ENCODE results near the gene ELF2.
A peak's percentile ranks its signal among the peaks of the same experiment; 100 is the strongest.
"Not testable (repeated sequence)": the region's sequence is repeated elsewhere in the genome, so short reads cannot be mapped to it uniquely, and the experiment has no call there.

The ELF2 gene

DNA sequence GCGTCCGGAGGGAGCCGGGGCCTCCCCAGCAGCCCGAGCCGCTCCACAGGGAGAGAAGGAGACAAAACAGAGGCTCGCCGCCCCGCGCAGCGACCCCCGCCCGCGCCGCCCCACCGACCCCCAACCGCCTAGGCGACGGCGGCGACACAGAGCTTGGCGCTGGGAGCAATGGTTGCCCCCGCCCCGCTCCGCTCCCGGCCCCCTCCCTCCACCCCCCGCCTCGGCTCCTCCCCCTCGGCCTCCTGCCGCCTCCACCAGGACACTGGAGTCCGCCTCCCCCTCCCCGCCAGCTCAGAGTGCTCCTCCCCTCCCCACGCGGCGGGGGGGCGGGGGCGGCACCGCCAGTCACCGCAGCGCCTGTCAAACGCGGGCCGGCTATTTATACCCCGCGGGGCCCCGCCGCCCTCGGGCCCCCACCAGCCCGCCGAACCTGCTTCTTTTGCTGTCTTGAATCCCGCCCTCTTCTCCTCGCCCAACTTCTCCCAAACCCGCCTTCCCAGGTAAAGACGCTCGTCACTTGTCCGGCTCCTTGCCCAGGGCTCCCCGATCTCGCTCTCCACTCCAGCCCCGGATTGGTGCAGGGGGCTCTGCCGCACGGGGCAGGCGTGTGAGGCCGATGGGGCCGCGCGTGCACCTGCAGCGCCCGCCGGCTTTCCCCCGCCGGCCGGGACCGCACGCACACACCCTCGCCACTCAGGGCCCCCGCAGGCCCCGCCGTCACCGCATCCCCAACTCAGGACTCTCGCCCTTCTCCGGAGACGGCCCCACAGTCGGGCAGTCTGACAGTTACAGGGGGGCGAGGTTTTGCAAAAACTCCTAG, at the start of gene ELF2:
ELF2 (minus strand) TSS at position 170 of the 820 bp plus-strand sequence. CDS start 39,517 bp downstream, outside the sequence.
- DNase-seq (ENCODE audit: low read depth in 3 of 3) = peak; percentile 48 to 81 (median 72)

DNA sequence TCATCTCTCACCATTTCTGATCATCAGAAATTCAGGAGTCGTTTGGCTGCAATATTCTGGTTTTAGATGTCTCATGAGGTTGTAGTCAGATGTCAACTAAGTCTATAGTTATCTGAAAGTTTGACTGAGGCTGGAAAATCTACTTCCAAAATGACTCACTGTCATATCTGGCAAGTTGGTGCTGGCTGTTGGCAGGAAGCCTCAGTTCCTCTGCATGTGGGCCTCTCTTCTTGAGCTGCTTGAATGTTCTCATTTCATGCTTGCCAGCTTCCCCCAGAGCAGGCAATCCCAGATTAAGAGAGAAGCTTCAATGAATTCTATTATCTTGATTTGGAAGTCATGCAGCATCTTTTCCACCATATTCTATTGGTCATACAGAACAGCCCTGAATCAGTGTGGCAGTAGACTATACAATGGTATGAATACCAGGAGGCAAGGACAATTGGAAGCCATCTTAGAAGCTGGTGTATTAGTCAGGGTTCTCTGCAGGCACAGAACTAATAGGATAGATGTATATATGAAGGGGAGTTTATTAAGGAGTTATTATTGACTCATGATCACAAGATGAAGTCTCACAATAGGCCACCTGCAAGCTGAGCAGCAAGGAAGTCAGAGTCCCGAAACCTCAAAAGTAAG, 46.8 kb upstream of the ELF2 start:
- peak in 1 of 3 experiments; percentile 18 for DNase-seq (ENCODE audit: low read depth in 3 of 3)

GRCh38 chr4:139222215-139222614, 45.2 kb upstream of the ELF2 start:
- no peak for DNase-seq (ENCODE audit: low read depth in 3 of 3)

GRCh38 chr4:139221687-139222086, 44.7 kb upstream of the ELF2 start:
- DNase-seq (ENCODE audit: low read depth in 3 of 3) = no peak

DNA sequence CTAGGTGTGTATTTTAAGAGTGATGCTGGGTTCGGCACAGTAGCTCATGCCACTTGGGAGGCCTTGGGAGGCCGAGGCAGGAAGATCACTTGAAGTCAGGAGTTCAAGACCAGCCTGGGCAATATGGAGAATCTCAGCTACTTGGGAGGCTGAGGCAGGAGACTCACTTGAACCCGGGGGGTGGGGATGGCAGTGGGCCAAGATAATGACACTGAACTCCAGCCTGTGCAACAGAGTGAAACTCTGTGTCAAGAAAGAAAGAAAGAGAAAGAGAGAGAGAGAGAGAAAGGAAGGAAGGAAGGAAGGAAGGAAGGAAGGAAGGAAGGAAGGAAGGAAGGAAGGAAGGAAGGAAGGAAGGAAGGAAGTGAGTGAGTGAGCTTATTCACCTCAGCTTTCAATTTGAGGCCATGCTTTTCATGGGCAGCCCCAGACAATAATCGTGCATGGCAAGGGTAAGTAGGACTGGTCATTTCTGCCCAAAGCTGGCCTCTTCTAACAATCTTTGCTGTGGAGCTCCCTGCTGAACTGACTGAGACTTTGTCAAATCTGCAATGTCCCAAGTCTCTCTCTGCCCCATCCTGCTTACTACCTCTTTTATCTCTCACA, 42.5 kb upstream of the ELF2 start:
- DNase-seq (ENCODE audit: low read depth in 3 of 3) = no peak

DNA sequence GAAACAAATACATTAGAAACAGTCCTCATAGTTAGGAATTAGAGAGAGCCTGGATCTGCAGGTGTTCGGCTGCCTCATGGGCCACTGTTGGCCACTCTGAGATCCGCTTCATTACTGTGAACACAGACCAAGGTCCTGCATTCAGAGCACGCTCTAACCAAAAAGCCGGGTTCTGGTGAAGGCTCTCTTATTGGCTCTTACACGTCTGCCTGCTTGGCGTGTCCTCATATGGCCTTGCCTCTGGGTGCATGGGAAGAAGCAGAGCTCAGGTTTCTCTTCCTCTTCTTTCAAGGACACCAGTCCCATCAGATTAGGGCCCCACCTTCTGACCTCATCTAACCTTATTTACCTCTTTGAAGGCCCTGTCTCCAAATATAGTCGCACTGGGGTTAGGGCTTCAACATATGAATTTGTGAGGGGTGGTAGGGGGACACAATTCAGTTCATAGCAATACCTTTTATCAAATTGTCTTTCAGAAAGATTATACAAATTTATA, 37.1 kb upstream of the ELF2 start:
- DNase-seq (ENCODE audit: low read depth in 3 of 3) = no peak

- DNase-seq (ENCODE audit: low read depth in 3 of 3) = not testable (repeated sequence)
These were observed 36.6 kb upstream of the ELF2 start for GRCh38 chr4:139213633-139214032.

DNA sequence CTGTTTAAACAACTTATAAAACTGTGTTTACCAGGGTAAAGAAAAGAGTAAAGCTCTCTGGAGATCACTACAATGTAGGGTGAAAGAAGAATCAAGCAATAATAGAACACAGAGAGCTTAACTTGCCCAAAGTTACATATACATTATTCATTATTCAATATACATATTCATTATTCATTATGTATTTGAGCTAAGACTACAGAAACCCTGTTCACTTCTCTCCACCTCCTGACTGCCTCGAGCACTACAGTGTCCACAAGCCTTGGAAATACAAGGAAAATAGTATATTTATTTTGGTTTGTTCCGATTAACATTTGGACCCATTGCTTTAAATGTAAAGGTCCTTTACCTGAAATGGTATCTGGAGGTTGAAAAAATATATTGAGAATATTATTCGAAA, 35.9 kb upstream of the ELF2 start:
- DNase-seq (ENCODE audit: low read depth in 3 of 3) = no peak

DNA sequence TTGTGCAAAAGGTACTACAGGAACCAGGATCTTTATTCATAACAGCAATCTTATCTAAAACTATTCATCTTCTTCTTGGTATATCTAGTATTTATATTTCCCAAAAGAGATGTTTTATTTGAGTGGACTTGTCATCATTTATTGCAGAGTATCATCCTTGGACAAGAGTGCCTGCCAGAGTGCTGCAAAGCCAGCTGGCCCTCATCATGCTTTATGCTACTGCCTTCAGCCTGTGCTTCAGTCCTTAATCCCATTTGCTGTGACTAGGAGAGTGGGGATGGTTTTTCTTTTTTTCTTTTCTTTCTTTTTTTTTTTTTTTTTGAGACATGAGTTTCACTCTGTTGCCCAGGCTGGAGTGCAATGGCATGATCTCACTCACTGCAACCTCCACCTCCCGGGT, 33.5 kb upstream of the ELF2 start:
- no peak for DNase-seq (ENCODE audit: low read depth in 3 of 3)

GRCh38 chr4:139209470-139210063, 32.5 kb upstream of the ELF2 start:
- no peak for DNase-seq (ENCODE audit: low read depth in 3 of 3)

- no peak for DNase-seq (ENCODE audit: low read depth in 3 of 3)
These were observed 31.5 kb upstream of the ELF2 start for GRCh38 chr4:139208404-139208945.

DNA sequence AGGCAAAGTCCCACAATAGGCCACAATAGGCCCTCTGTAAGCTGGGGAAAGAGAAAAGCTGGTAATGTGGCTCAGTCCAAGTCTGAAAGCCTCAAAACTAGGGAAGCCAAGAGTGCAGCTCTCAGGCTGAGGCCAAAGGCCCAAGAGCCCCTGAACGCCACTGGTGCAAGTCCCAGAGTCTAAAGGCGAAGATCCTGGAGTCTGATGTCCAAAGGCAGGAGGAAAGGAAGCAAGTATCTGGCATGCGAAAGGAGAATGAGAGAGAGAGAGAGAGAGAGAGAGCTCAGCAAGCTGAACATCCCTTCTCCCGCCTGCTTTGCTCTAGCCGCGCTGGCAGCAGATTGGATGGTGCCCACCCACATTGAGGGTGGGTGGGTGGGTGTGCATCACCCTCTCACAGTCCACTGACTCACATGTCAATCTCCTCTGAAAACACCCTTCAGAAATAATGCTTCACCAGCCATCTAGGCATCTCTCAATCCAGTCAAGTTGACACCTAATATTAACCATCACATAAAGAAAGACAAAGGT, 30.9 kb upstream of the ELF2 start:
- DNase-seq (ENCODE audit: low read depth in 3 of 3) = no peak

- DNase-seq (ENCODE audit: low read depth in 3 of 3) = no peak
These were observed 30.2 kb upstream of the ELF2 start for GRCh38 chr4:139207247-139207646.

GRCh38 chr4:139202991-139203390, 26.0 kb upstream of the ELF2 start:
- no peak for DNase-seq (ENCODE audit: low read depth in 3 of 3)

DNA sequence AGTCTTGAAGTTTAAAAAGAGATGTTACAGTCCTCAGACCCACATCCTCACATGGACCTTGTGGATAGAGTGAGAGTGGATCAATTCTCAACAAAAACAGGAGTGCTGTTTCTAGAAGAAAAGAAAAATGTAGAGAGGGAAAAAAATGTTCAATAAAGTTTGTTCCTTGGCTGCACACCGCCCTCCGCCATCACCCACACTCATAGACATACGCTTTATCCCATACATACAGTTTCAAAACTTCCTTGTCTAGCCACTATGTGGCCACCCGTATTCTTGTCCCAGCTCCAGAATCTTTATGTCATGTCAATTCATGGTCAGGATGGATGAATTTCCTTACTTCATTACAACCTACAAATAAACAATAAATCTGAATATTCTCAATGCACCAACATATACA, 23.5 kb upstream of the ELF2 start:
- no peak for DNase-seq (ENCODE audit: low read depth in 3 of 3)

DNA sequence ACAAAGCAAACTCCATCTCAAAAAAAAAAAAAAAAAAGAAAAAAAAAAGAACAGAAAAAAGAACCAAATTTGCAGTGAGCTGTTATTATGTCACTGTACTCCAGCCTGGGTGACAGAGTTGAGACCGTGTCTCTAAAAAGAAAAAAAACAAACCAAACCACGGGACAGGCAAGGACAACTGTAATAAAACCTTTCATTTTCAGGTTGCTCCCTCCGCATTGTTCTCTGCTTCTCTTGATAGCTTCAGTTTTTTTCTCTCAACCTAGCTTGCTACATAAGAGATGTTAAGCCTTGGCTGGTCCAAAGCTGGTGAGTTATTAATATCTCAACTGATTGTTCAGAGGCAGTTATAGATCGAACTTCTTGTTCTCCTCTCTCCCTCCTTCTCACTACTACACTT, 23.1 kb upstream of the ELF2 start:
- DNase-seq (ENCODE audit: low read depth in 3 of 3) = no peak

GRCh38 chr4:139197214-139197613, 20.2 kb upstream of the ELF2 start:
- not testable (repeated sequence) for DNase-seq (ENCODE audit: low read depth in 3 of 3)

DNA sequence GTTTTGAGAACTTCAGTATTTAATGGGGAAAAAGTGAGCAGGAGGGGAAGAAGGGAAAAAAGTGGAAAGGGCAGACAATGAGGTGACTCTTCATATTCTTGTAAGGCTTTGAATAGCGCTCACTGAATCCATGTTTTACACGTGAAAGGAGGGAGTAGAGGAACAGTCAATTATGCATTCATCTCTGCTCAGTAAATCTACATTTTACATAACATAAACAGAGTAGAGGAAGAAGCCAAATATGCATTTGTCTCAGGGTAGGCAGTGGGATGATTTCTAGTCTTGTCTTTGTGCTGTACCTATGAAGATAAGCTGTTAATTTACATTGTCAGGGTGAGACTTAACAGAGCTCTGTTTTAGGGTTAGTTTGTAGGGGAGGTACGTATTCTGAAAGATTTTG, 19.4 kb upstream of the ELF2 start:
- DNase-seq (ENCODE audit: low read depth in 3 of 3) = no peak

GRCh38 chr4:139191373-139191772, 14.4 kb upstream of the ELF2 start:
- DNase-seq (ENCODE audit: low read depth in 3 of 3) = no peak

DNA sequence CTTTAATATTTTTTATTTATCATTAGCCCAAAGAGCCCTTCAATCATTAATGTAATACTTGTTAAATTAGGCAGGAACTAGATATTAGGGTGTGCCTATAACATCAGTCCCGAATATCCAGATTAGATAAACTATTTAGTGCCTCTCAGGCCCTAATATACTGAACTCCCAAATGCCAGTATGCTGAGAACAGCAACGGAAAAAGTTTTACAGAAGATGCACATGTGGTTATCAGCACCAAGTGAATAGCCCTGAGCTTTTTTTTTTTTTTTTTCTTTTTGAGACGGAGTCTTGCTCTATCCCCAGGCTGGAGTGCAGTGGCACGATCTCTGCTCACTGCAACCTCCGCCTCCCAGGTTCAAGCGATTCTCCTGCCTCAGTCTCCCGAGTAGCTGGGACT, 13.0 kb upstream of the ELF2 start:
- DNase-seq (ENCODE audit: low read depth in 3 of 3) = no peak

DNA sequence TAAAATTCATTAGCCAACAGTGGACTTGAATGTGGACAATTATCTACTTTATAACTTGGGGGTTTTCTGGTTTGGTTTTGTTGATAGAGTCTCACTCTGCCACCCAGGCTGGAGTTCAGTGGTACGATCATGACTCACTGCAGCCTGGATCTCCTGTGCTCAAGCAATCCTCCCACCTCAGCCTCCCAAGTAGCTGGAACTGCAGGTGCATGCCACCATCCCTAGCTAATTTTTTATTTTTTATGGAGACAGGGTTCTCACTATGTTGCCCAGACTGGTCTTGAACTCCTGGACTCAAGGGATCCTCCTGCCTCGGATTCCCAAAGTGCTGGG, 12.4 kb upstream of the ELF2 start:
- DNase-seq (ENCODE audit: low read depth in 3 of 3) = no peak
